Measurements from ENCODE around the gene DMRTC2.

GRCh38 chr19:41813911-41814310 is 30.9 kb upstream of the DMRTC2 start:
- TF ChIP-seq CTCF (IDR thresholded peaks at IDR 0.05) = no peak
- TF ChIP-seq POLR2A (IDR thresholded peaks at IDR 0.05) = no peak
- no peak for TF ChIP-seq POLR2AphosphoS5 (IDR thresholded peaks at IDR 0.05)
